ENCODE data around the gene ABCA6.

The ABCA6 gene

DNA sequence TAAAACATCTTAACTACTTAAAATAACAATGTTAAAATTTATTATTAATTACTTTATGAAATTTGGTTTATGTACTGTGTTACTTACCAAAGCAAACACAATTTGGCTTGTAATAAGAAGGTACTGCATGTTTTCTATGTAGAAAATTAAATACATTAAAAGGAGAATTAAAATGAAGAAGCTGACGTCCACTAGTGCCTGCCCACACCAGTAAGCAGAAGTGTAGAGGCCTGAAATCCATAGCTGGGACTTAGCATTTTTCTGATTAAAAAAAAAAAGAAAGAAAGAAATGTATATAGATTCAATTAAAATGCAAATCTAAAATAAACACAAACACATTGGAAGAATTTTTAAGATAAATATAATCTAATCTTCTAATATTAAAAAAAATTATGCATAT, 45.2 kb downstream of the ABCA6 start:
- no peak for DNase-seq (ENCODE audit: low spot score)
- in situ Hi-C loops (cut with MboI; ENCODE audit: low pct_unique_long_range_greater_than_20kb, low sequenced_read_pairs, unreplicated experiment) = no loop called here
- TF ChIP-seq, protein P1, sequence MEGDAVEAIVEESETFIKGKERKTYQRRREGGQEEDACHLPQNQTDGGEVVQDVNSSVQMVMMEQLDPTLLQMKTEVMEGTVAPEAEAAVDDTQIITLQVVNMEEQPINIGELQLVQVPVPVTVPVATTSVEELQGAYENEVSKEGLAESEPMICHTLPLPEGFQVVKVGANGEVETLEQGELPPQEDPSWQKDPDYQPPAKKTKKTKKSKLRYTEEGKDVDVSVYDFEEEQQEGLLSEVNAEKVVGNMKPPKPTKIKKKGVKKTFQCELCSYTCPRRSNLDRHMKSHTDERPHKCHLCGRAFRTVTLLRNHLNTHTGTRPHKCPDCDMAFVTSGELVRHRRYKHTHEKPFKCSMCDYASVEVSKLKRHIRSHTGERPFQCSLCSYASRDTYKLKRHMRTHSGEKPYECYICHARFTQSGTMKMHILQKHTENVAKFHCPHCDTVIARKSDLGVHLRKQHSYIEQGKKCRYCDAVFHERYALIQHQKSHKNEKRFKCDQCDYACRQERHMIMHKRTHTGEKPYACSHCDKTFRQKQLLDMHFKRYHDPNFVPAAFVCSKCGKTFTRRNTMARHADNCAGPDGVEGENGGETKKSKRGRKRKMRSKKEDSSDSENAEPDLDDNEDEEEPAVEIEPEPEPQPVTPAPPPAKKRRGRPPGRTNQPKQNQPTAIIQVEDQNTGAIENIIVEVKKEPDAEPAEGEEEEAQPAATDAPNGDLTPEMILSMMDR (IDR thresholded peaks at IDR 0.05; ENCODE audit: extremely low read depth, insufficient read depth, missing control alignments) = no peak

DNA sequence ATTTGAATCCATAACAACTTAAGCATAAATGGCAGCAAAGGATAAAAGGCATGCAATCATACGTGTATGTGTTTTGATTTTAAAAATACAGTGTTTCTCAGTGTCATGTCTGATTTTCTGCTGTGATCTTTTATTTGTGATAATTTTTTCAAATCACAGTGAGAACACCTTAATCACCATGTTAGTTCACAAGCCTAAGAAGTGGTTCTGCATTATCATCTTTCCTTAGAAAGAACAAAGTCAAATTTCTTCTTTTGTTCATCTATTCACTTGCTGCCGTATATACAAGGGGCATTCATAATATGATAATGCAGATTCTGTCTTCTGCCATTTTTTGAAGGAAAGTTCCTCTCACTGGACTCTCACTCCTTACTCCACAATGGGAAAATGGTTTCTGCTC, 47.7 kb downstream of the ABCA6 start:
- DNase-seq (ENCODE audit: low spot score) = no peak
- in situ Hi-C loops (cut with MboI; ENCODE audit: low pct_unique_long_range_greater_than_20kb, low sequenced_read_pairs, unreplicated experiment) = no loop called here
- TF ChIP-seq, protein P1 (IDR thresholded peaks at IDR 0.05; ENCODE audit: extremely low read depth, insufficient read depth, missing control alignments) = no peak

DNA sequence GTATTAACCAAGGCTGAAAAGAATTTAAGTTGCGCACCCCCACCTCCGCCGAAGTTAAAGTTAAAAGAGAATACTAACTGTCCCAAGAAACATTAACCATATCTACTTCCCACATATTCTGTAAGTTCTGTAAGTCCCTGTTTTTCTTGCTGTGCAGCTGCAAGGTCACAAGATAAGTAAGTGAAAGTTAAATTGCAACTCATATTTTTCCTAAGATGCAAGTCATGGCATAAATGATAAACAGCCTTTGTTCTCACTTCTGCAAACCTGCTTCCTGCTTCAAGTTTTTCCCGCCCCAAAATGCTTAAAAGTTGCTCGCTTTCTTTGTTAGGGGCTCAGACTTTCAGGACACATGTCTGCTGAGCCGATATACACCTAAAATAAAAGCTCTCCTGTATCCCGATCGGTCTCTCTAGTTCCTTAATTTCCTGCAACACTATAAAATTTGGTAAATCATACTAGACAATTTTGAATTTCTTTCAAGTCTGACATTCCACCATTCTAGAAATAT, 48.4 kb downstream of the ABCA6 start:
- in situ Hi-C loops (cut with MboI; ENCODE audit: low pct_unique_long_range_greater_than_20kb, low sequenced_read_pairs, unreplicated experiment) = no loop called here
- no peak for DNase-seq (ENCODE audit: low spot score)
- TF ChIP-seq, protein P1 (IDR thresholded peaks at IDR 0.05; ENCODE audit: extremely low read depth, insufficient read depth, missing control alignments) = no peak

DNA sequence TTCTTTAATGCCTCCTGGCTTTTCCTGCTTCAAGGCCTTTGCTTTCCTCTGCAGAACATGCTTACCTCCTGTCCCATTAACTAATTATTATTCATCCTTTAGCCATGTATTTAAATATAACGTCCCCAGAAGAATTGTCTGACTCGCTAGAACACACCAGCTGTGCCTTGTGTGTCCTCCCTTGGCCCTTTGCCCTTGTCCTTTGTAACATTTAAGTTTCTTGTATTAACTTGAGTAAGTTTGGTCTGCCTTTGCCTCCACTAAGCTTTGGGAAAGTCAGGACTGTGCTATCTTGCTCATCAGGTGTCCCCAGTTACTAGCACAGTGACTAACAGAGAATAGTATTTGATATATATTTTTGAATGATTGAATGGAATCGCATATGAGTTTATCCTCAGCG, 51.3 kb downstream of the ABCA6 start:
- in situ Hi-C loops (cut with MboI; ENCODE audit: low pct_unique_long_range_greater_than_20kb, low sequenced_read_pairs, unreplicated experiment) = no loop called here
- TF ChIP-seq, protein P1 (IDR thresholded peaks at IDR 0.05; ENCODE audit: extremely low read depth, insufficient read depth, missing control alignments) = no peak
- no peak for DNase-seq (ENCODE audit: low spot score)

DNA sequence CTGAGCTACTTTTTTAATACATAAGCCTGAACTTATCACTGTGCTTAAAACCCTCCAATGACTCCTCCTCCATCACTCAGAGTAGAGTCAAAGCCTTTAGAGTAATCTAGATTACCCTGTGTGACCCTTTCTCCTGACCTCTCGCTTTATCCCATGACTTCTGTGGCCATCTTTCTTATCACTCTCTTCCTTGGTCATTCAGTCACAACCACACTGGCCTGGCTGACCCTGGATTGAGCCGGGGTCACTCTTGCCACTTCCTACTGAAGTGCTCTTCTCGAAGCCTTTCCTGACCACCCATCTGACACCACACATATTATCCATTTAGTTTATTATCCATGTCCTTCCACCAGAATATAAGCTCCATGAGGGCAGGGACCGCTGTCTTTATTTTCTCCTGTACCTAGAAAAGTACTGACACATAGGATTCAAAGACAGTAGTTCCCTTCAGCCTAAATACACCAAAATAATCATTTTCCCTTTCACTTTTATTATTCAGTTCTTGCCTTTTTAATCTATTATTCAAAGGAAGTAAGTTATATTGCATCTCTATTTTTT, 53.0 kb downstream of the ABCA6 start:
- no peak for DNase-seq (ENCODE audit: low spot score)
- in situ Hi-C loops (cut with MboI; ENCODE audit: low pct_unique_long_range_greater_than_20kb, low sequenced_read_pairs, unreplicated experiment) = no loop called here
- TF ChIP-seq, protein P1 (IDR thresholded peaks at IDR 0.05; ENCODE audit: extremely low read depth, insufficient read depth, missing control alignments) = no peak

DNA sequence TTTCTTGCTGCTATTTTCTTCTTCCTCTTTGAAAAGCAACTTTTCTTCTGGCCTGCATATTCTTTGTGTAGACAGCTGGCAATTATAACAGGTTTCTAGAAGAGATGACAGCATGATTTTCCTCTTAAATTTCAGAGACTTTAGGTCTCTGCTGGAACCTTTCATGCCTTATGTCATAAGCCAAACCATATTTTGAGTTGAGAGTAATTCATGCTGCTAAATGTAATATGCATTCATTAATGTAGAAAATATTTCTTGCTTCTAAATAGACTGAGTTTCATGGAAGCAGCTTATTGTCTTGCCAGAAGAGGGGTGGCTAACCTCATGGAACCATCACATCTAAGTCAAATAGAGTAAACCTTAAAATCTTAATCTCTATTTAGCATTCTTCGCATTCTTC, 55.1 kb downstream of the ABCA6 start:
- in situ Hi-C loops (cut with MboI; ENCODE audit: low pct_unique_long_range_greater_than_20kb, low sequenced_read_pairs, unreplicated experiment) = no loop called here
- TF ChIP-seq, protein P1 (IDR thresholded peaks at IDR 0.05; ENCODE audit: extremely low read depth, insufficient read depth, missing control alignments) = no peak
- no peak for DNase-seq (ENCODE audit: low spot score)

All from GM13977 (cell line).